ENCODE data around the gene WNT7B.

The WNT7B gene

GRCh38 chr22:45968003-45968650 lies 8.8 kb downstream of the WNT7B start:
- Histone ChIP-seq H3K27me3 (replicated peaks; ENCODE audit: insufficient read depth, low read length) (peaks cover 94% of the 10 kb centered on the region), H3K27ac (ENCODE audit: low read length) (no peak overlapping the region)

GRCh38 chr22:45966895-45967365 lies 10.0 kb downstream of the WNT7B start:
- DNase-seq = no peak
- TF ChIP-seq EZH2phosphoT487 (IDR thresholded peaks at IDR 0.05; ENCODE audit: low read length) (no peak), CTCF (IDR thresholded peaks at IDR 0.05; ENCODE audit: low read length) (no peak), EZH2 (optimal IDR thresholded peaks at IDR 0.05; ENCODE audit: low read depth, low read length) (no peak)
- Histone ChIP-seq H3K4me3 (ENCODE audit: low read length) (no peak overlapping the region), H3K9me2 (replicated peaks; ENCODE audit: insufficient read depth, low read length) (no peaks in the 10 kb centered on the region), H4K20me1 (ENCODE audit: insufficient read depth, low read length) (no peaks in the 10 kb centered on the region), H3K9me3 (replicated peaks; ENCODE audit: insufficient read depth, low read length) (no peaks in the 10 kb centered on the region), H2AFZ (ENCODE audit: low read length) (no peak overlapping the region), H3K4me2 (ENCODE audit: low read depth, low read length) (no peak overlapping the region), H3K4me1 (ENCODE audit: low read length) (no peaks in the 10 kb centered on the region), H3K27me3 (replicated peaks; ENCODE audit: insufficient read depth, low read length) (peaks cover 97% of the 10 kb centered on the region), H3K27ac (ENCODE audit: low read length) (no peak overlapping the region), H3K36me3 (replicated peaks; ENCODE audit: insufficient read depth, low read length) (no peaks in the 10 kb centered on the region), H3K79me2 (ENCODE audit: low read length) (no peaks in the 10 kb centered on the region), H3K9ac (ENCODE audit: low read length) (no peak overlapping the region), H3F3A (ENCODE audit: insufficient read depth, low read length) (no peaks in the 10 kb centered on the region)

More at GRCh38 chr22:45968003-45968650, 8.8 kb downstream of the WNT7B start:
- Histone ChIP-seq H3K36me3 (replicated peaks; ENCODE audit: insufficient read depth, low read length) (no peaks in the 10 kb centered on the region), H3K4me2 (ENCODE audit: low read depth, low read length) (no peak overlapping the region), H3K4me3 (ENCODE audit: low read length) (no peak overlapping the region), H3K9me2 (replicated peaks; ENCODE audit: insufficient read depth, low read length) (no peaks in the 10 kb centered on the region), H3K4me1 (ENCODE audit: low read length) (no peaks in the 10 kb centered on the region), H3K9me3 (replicated peaks; ENCODE audit: insufficient read depth, low read length) (no peaks in the 10 kb centered on the region), H3K9ac (ENCODE audit: low read length) (no peak overlapping the region), H2AFZ (ENCODE audit: low read length) (no peak overlapping the region), H4K20me1 (ENCODE audit: insufficient read depth, low read length) (no peaks in the 10 kb centered on the region), H3F3A (ENCODE audit: insufficient read depth, low read length) (no peaks in the 10 kb centered on the region), H3K79me2 (ENCODE audit: low read length) (no peaks in the 10 kb centered on the region)
- DNase-seq = no peak
- TF ChIP-seq CTCF (IDR thresholded peaks at IDR 0.05; ENCODE audit: low read length) = no peak

GRCh38 chr22:45966320-45966894 lies 10.6 kb downstream of the WNT7B start:
- Histone ChIP-seq H3K4me3 (ENCODE audit: low read length) (no peak overlapping the region), H3F3A (ENCODE audit: insufficient read depth, low read length) (no peaks in the 10 kb centered on the region), H3K4me2 (ENCODE audit: low read depth, low read length) (no peak overlapping the region), H3K4me1 (ENCODE audit: low read length) (no peaks in the 10 kb centered on the region), H2AFZ (ENCODE audit: low read length) (no peak overlapping the region), H3K9ac (ENCODE audit: low read length) (no peak overlapping the region), H3K27ac (ENCODE audit: low read length) (no peak overlapping the region), H4K20me1 (ENCODE audit: insufficient read depth, low read length) (no peaks in the 10 kb centered on the region), H3K9me2 (replicated peaks; ENCODE audit: insufficient read depth, low read length) (no peaks in the 10 kb centered on the region), H3K27me3 (replicated peaks; ENCODE audit: insufficient read depth, low read length) (peaks cover 92% of the 10 kb centered on the region), H3K9me3 (replicated peaks; ENCODE audit: insufficient read depth, low read length) (no peaks in the 10 kb centered on the region), H3K79me2 (ENCODE audit: low read length) (no peaks in the 10 kb centered on the region), H3K36me3 (replicated peaks; ENCODE audit: insufficient read depth, low read length) (no peaks in the 10 kb centered on the region)
- DNase-seq = peak; percentile 21
- no peak for TF ChIP-seq EZH2 (optimal IDR thresholded peaks at IDR 0.05; ENCODE audit: low read depth, low read length)
- no peak for TF ChIP-seq CTCF (IDR thresholded peaks at IDR 0.05; ENCODE audit: low read length)
- TF ChIP-seq EZH2phosphoT487 (IDR thresholded peaks at IDR 0.05; ENCODE audit: low read length) = no peak

All from MM.1S (cell line).